C1 segment of cervical spinal cord (tissue), 14 donors: ENCODE measurements around the gene UGT2B15.
"Not testable (repeated sequence)": the region's sequence is repeated elsewhere in the genome, so short reads cannot be mapped to it uniquely, and the experiment has no call there.

Experiments
- DNase-seq, 14 donors: peaks; one replicate each; lab custom pipeline; 2025; lab: John Stamatoyannopoulos, UW

The UGT2B15 gene

DNA sequence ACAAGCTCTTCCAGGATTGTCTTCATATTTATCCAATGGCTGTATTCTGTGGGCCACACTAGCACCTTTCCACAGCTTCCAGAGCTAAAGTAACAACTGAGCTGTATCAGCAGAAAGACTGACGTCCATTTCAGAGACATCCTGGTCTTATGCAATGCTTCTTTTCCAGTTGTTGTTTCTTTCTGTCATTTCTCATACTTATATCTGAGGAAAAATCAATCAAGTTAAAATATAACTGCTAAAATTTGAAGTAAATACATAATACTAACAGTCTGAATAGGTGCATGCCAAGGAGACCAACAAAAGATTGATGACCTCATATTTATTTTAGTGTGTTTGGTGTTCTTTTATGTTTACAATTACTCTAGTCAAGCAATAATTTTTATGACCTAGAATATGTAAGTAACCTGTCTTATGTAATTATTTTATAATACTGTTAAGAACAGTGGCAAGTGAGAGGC is at the start of gene UGT2B15:
Gene UGT2B15 (minus strand): TSS at position 174 of the 461 bp plus-strand sequence. CDS start 34 bp downstream, at position 140.
- not testable (repeated sequence) for DNase-seq

DNA sequence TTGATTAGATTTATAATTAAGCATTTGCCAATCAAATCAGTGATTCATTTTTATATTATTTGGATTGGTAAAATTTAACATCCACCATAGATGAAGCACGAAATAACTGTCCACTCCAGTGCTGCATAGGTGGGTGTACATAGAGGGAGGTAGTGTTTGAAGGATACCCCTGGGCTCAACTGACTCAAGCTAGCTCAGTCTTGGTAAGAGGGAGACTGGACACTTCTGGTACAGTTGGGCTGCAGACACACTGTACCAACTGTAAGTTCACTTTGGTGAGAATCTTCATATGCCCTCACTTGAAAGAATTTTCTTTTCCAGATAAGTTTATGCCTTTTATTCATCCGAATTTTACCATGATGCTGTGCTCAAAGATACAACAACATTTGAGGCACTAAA is 48.6 kb upstream of the UGT2B15 start:
- no peak for DNase-seq

DNA sequence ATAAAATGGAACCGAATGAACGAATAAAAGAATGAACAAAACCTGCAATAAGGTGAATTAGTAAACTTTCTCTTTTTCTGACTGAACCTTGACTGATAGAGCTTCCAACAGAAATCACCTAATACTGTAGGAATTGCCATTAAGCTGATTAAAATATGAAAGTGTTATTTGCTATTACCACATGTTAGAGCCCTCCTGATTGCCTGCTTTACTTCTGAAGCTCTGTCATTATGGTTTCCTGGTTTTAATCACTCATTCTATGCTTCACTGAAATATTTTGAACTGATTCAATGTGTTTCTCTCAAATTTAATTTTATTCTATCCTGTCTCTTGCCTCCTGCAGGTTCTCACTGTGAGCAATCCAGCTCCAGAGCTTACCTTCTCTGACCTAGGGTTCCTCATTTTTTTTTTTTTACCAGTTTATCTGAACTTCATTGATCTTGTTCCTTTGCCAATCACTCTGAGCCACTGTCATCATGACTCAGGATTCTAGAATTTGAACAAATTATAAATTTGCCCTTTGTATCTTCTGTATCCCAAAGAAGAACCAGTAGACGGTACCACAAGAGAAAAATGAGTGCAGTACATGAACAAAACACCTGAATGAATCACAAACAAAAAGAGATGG is 48.1 kb upstream of the UGT2B15 start:
- DNase-seq = no peak

DNA sequence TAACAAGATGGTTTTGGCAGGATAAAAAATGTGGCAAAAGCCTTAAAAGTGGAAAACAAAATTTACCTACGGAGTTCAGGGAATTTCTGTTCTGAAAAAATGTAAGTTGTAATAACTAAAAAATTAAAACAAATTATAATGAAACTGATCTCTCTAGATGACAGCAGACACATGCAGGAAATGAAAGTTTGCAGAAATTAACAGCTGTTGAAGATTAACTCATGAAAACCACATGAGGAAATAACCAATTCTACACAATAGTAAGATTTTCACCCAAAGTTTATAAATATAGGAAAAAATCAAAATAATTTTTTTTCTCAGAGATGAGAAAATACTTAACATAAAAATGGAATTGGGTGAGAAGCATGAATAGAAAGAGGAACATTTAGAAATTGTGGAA is 47.5 kb upstream of the UGT2B15 start:
- no peak for DNase-seq

DNA sequence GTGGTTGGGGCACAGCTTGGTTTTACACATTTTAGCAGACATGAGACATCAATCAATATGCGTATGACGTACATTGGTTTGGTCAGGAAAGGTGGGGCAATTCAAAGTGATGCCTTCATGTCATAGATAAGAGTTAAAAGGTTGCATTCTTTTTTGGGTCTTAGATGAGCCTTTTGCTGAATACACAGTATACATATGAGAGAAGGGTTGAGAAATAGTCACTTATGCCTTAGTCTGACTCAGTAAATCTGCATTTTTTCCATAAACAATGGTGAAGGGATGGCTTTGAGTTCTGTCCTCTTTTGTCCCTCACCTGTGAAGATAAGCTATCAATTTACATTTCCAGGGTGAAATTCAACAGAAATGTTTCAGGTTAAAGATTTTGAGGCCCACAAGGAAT is 43.9 kb upstream of the UGT2B15 start:
- DNase-seq = no peak

- DNase-seq = no peak
Measured at GRCh38 chr4:68712207-68712606, 41.8 kb upstream of the UGT2B15 start.

DNA sequence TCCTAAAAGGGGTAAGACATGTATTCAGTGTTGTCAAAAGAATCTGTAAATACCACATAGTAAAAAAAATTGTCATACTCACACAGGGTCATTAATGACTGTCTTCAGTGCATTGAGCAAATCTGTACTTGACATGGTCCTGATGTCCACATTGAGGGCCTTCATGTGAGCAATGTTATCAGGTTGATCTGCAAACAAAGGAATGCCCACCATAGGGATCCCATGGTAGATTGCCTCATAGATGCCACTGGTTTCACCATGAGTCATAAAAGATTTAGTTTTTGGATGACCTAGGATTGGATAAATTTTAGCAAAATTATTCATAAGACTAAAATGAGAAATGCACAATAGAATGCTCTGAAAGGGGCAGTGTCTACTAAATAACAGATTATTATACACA is 38.1 kb upstream of the UGT2B15 start:
- DNase-seq = no peak

DNA sequence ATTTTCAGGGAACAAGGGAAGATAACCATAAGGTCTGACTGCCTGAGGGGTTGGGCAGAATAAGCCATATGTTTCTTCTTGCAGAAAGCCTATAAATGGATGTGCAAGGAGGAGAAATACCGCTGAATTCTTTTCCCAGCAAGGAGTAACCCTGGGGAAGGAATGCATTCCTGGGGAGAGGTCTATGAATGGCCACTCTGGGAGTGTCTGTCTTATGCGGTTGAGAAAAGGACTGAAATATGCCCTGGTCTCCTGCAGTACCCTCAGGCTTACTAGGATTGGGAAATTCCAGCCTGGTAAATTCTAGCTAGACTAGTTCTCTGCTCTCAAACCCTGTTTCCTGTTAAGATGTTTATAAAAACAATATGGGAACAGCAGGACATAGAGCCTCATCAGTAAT is 32.7 kb upstream of the UGT2B15 start:
- not testable (repeated sequence) for DNase-seq

- DNase-seq = no peak
Measured at GRCh38 chr4:68700152-68700551, 29.7 kb upstream of the UGT2B15 start.

GRCh38 chr4:68693325-68694075 is 23.0 kb upstream of the UGT2B15 start:
- DNase-seq = no peak

- DNase-seq = no peak
Measured at GRCh38 chr4:68691186-68691585, 20.7 kb upstream of the UGT2B15 start.

DNA sequence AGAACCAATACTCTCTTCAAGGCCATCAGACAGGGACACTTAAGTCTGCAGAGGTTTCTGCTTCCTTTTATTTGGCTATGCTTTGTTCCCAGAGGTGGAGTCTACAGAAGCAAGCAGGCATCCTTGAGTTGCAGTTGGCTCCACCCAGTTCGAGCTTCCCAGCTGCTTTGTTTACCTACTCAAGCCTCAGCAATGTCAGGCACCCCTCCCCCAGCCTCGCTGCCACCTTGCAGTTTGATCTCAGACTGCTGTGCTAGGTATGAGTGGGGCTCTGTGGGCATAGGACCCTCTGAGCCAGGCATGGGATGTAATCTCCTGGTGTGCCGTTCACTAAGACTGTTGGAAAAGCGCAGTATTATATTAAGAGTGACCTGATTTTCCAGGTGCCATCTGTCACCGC is 12.6 kb upstream of the UGT2B15 start:
- no peak for DNase-seq

DNA sequence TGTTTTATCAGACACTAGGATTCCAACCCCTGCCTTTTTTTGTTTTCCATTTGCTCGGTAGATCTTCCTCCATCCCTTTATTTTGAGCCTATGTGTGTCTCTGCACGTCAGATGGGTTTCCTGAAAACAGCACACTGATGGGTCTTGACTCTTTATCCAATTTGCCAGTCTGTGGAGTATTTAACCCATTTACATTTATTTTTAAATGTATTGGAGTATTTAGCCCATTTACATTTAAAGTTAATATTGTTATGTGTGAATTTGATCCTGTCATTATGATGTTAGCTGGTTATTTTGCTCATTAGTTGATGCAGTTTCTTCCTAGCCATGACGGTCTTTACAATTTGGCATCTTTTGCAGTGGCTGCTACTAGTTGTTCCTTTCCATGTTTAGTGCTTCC is 10.8 kb upstream of the UGT2B15 start:
- DNase-seq = not testable (repeated sequence)

- DNase-seq = no peak
Measured at GRCh38 chr4:68673143-68673542, 2.7 kb upstream of the UGT2B15 start.

DNA sequence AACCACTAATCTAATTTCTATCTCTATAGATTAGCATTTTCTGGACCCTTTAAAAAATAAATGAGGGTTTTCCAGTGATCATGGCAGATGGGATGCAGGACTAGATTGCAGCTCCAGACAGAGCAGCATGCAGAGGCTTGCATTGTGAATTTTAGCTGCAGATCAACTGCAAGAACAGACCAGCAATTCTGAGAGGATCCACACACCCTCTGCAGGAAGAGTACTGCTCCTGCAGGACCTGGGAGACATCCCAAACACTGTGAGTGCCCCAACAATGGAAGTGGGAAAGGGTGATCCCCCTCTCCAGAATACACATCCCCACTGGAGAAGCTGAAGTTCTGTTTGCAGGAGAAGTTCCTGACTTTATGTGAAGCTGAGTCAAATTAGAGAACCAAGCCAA is 765 bp upstream of the UGT2B15 start:
- DNase-seq = not testable (repeated sequence)

- DNase-seq = not testable (repeated sequence)
Measured at GRCh38 chr4:68668537-68669163, 1.8 kb downstream of the UGT2B15 start.

DNA sequence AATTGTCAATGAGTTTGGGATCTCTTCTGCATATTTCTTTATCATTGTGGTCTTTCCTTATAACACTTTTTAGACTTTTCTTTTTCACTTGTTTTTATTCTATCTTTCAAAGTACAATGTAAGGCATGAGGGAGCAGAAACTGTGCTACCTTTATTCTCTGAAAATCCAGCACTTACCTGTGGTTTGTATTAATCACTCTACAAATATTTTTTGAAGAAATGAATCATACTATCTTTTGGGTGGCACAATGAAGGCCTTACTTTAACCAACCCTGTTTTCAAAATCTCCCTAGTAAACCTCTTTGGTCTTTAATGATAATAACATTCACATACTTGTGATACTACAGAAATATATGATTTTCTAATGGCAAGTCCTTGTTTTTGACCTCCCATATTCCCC is 2.9 kb downstream of the UGT2B15 start:
- DNase-seq = not testable (repeated sequence)

- not testable (repeated sequence) for DNase-seq
Measured at GRCh38 chr4:68664721-68665120, 5.7 kb downstream of the UGT2B15 start.

GRCh38 chr4:68662836-68663574 is 7.4 kb downstream of the UGT2B15 start:
- not testable (repeated sequence) for DNase-seq

DNA sequence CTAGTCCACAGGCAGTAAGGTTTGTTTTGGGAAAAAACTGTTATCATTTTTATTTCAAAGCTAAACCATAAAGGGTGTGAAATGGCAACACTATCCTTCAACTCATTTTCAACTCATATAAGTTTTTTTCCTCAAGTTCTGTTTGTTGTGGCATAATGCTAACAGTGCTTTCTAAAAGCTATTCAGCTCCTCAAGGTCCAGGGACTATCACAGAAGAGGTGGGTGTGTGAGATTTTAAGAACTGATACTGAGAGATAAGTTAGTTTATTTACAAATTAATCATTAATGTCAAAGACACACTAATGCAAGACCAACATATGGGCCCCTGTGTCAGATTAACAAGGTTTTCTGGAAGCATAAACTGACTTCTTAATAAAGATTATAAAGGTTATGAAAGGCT is 11.8 kb downstream of the UGT2B15 start:
- no peak for DNase-seq

GRCh38 chr4:68657022-68657594 is 13.3 kb downstream of the UGT2B15 start:
- not testable (repeated sequence) for DNase-seq
